HG03103 (cell line): ENCODE data around the gene NCOA5.
"Not testable (repeated sequence)": the region's sequence is repeated elsewhere in the genome, so short reads cannot be mapped to it uniquely, and the experiment has no call there.

ENCODE experiments used
- ATAC-seq: cut with Tn5 transposase; IDR thresholded peaks from one replicate; pipeline ENCODE4 v1.9.1; 2021; ENCODE audit warnings: low read depth; ENCODE audit not compliant: unreplicated experiment

NCOA5 gene

DNA sequence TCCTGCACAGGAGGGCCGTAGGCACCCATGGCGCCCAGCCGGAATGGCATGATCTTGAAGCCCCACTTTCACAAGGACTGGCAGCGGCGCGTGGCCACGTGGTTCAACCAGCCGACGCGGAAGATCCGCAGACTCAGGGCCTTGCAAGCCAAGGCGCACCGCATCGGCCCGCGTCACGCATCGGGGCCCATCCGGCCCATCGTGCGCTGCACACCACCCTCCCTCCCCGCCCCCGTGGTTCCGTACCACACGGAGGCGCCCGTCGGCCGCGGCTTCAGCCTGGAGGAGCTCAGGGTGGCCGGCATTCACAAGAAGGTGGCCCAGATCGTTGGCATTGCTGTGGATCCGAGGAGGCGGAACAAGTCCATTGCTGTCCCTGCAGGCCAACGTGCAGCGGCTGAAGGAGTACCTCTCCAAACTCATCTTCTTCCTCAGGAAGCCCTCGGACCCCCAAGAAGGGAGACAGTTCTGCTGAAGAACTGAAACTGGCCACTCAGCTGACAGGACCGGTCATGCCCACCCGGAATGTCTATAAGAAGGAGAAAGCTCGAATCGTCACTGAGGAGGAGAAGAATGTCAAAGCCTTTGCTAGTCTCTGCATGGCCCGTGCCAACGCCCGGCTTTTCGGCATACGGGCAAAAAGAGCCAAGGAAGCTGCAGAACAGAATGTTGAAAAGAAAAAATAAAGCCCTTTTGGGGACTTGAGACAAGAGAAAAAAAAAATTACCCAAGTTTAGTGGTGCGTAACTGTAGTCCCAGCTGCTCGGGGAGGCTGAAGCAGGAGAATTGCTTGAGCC lies 9.9 kb upstream of the NCOA5 start:
- ATAC-seq = no peak

DNA sequence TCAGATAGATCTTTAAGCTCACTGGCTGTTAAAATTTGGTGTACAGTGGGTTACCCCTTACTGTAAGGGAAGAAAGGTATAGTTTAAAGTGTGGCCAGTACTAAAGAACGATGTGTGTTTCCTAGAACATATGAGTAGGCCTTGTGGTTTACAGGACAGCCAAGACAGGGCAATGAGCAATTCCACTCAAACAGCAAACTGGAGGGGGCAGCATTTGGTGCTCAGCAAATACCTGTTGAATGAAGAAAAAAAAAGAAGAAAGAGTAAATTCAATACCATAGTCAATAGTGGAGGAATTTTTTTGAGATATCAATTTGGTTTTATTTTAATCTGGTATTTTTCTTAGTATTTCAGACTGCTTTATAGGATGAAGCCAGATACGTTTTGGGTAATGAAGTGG lies 3.8 kb upstream of the NCOA5 start:
- no peak for ATAC-seq

DNA sequence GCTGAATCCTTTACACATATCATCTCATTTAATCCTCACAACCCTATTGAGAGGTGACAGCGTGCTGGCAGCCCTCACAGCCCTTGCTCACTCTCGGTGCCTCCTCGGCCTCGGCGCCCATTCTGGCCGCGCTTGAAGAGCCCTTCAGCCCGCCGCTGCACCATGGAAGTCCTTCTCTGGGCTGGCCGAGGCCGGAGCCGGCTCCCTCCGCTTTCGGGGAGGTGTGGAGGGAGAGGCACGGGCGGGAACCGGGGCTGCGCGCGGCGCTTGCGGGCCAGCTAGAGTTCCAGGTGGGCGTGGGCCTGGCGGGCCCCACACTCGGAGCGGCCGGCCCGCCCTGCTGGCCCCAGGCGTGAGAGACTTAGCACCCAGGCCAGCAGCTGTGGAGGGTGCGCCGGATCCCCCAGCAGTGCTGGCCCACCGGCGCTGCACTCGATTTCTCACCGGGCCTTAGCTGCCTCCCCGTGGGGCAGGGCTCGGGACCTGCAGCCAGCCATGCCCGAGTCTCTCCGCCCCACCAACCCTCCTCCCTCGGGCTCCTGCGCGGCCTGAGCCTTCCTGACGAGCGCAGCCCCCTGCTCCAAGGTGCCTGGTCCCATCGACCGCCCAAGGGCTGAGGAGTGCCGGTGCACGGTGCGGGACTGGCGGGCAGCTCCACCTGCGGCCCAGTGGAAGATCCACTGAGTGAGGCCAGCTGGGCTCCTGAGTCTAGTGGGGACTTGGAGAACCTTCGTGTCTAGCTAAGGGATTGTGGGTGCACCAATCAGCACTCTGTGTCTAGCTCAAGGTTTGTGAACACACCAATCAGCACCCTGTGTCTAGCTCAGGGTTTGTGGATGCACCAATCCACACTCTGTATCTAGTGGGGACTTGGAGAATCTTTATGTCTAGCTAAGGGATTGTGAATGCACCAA lies 2.1 kb upstream of the NCOA5 start:
- ATAC-seq = not testable (repeated sequence)

DNA sequence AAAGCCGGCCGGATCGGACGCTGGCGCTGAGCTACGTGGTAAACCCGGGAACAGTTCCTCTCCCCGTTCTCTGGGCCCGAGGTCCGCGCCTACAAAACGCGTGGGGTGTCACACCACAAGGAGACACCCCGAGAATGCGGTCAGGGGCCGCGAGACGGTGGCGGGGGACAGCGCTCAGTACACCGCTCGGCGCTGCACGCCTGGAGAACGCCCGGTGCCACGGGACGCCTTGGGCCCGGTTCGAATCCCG lies 670 bp downstream of the NCOA5 start:
- peak; percentile 27 for ATAC-seq

DNA sequence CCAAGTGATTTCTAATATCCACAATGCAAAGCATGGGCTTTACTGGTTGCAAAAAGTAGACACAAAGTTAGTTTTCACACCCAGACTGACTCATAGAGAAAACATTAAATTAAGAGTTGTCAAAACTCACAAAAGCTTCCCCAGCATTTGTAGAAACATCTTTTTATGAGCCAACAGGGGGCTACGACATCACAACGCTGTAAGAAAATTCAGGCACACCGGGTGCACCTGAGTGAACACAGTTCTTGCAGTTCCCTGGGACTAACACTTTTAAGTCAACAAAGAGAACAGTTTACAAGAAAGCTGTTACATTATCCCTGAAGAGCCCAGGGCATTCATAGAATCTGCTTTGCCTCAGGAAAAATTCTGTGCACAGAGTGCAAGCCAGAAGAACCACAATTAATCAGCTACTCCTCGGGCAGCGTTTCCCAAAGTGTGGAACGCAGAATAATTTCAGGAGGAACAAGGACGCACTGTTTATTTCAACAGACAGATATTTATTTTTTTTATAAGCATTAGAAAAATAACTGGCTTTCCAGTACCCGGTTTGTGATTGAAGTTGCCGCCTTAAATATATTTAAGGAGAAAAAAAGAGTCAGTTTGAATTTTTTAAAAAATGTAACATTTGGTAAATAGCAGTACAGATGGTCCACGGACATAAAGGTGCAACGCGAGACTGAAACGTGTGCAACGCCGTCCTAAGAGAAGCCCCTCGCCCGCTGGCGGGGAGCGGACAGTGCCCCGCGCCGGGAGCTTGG lies 1.2 kb downstream of the NCOA5 start:
- no peak for ATAC-seq

DNA sequence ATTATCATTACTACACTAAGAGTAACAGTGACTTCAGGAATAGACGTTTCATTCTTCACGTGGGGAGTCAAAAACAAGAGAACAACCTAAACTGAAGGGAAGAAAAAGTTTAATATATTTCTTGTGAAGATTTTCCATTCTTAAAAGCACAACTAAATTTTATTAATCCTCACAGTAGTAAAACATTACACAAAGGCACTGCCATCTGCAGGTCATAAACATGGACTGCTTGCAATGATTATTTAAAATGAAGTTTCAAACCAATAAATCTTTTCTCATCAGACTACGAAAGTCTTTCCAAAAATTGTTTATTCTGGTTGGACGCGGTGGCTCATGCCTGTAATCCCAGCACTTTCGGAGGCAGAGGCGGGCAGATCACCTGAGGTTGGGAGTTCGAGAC lies 2.6 kb downstream of the NCOA5 start:
- ATAC-seq = no peak

DNA sequence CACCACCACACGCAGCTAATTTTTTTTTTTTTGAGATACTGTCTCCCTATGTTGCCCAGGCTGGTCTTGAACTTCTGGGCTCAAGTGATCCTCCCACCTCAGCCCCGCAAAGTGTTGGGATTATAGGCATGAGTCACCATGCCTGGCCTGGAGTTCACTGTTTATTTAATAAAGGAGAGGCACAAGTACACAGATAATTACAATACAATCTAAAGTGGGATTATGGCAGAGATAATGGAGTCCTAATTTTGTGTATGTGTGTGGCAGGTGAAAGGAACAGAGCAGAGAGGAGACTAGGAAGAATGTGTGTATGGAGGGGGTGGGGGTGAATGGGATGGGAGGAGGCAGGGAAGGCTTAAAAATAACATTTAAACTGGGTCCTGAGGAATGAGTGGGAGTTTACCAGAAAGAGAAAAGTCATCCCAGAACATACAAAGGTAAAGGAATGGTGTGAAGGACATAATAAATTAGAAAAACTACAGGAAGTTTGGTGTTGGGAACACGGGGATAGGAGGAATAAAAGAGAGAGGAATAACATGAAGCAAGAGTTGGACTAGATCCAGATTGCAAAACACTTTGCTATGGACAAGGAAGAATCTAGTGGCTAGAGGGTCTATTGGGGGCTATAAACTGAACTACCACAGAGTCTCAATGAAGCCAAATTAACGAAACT lies 4.4 kb downstream of the NCOA5 start:
- ATAC-seq = no peak

DNA sequence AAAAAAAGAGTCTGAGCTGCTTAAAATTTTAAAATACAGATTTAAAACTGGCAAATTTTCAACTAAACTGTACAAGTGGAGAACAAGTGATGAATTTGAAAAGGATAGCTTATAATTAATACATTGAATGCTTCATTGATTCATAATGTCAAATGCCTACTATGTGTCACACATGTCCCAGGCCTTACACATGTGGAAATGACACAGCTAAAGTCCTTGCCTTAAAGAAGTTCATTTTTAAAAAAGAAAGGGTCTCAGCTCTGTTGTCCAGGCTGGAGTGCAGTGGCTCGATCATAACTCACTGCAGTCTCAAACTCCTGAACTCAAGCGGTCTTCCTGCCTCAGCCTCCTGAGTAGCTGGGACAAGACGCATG lies 5.0 kb downstream of the NCOA5 start:
- no peak for ATAC-seq

DNA sequence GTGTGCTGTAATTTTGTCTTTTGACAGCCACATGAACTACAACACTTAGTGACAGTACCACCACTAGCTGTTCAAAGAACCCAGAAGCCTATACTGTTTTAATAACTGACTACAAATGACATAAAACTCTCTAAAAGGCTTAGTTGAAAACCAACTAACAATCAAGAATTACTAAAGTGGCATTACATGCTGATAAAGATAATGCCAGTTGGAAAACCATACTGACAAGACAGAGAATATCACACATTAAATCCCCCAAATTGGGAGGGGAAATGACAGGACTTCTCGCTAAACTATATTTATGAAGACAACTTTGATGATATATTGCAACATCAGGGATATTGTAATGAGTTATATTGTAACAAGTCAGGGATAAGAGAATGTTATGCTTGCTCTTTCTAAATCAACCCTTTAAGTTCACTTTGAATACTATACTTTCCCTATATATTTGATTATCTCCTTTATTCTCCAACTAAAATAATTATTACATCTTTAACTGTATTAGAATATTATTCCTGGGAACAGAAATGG lies 6.2 kb downstream of the NCOA5 start:
- no peak for ATAC-seq

DNA sequence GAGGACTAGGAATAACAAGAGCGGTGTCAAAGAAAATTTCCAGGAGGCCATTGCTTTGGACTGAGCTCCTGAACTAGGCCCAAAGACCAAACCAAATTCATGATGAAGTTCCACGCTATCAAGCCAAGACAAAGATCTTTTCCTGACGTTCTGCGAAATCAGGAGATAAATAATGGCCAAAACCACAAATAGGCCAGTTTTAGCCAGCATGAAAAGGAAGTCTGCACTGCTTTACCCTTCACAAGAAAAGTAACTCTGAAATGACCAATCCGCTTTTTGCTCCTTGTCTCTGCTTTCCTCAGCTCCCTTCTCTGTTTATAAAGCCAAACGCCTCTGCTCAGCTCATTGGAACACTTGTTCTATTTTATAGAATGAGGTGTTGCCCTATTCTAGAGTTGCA lies 6.7 kb downstream of the NCOA5 start:
- no peak for ATAC-seq

DNA sequence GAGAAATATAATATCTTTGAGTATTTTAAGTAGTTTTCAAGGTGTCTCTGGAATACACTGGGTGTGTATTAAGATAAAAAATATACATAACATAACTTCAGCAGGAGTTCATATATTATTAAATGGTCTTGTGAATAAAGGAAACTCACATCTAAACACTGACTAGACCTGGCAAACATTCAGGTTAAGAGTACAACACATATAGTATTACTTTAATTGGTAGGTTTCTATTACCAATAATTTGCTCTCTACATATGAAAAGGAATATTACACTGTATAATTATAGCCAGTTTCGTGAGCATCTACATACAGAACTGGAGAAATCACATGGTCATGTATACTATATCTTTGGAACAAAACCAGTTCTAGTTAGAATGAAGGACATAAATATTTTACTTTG lies 8.7 kb downstream of the NCOA5 start:
- no peak for ATAC-seq

DNA sequence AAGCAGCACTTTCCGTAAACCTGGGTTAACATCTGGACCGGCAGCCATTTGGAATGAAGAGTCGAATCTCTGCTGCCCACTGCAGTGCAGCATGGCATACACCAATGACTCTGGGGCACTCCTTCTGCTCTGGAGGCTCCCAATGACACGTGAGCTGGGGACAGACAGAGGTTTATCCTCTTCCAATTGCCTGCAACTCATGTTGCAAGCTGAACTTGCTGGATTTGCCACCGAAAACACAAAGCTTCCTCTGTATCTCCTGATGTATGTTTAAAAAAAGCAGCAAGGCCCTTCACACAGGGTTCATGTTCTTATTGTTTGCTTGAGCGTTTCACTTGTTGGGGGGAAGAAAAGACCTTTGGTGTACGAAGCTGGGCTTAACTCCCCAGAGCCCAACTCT lies 10.8 kb downstream of the NCOA5 start:
- ATAC-seq = no peak

DNA sequence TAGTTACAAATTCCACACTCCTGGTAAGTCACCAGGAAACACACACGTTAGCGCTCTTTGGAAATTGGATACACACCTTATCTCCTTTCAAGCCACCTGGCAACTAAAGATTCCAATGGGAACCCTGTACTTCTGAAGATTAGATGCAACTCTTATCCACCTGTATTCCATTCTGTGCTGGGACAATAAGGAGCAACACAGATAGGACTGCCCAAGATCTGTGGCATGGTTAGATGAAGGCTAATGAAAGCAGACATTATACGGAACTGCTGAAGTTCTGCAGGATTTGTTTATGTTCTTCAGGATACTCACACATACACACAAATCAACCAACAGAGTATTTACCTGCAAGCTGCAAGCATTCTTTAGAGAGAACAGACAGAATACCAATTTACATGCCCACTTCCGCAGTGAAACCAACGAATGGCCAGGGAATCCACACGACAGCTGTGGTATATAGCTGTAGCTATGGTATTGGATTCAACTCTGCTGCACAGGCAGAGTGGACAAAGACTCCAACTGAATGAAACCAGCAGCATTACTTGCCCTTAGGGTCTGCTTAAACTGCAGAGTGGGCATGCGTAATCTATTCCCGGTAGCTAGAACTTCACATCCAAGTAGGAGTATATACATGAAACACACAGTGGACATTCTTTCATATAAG lies 12.0 kb downstream of the NCOA5 start:
- ATAC-seq = no peak

DNA sequence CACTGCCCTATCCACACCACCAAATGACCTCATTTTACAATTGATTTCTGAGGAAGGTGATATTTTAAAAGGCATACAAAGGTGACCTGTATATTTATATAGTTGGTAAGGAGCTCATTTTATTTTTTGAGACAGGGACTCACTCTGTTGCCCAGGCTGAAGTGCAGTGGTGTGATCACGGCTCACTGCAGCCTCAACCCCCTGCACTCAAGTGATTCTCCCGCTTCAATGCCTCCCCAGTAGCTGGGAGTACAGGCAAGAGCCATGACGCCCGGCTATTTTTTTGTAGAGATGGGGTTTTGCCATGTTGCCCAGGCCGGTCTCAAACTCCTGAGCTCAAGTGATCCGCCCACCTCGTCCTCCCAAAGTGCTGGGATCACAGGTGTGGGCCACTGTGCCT lies 13.0 kb downstream of the NCOA5 start:
- ATAC-seq = no peak

DNA sequence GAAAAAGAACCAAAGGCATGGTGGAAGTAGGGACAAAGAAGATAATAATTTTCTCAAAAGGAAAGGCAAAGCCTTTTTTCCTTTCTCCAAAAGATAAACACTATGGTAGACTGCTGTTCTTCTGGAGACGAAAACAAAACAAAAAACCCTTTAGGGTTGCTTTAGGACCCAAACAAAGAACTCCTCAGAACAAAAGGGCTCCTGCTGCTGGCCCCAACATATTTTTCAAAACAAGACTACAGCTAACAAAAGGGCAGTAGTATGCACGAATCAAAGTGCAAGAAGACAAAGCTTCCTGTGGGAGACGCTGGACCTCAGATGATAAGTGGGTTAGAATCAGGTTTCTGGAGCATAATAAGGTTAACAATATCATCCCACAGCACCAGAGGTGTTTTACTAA lies 15.8 kb downstream of the NCOA5 start:
- no peak for ATAC-seq

DNA sequence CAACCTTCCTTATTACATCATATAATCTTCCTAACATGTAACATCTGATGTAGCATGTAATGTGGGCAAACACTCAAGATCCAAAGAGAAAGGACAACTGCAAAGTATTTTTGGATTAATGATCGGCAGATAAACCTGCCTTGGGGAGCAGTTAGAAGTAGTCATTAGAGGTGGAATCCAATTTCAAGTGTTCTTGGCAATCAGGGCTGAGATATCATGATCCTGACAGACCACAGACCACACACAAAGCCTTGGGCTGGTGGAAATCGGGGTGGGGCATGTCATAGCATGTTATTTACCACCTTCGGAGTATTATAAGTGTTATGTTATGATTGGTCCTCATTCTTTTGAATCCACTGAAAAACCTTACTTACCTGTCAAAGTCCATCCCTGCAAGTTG lies 16.3 kb downstream of the NCOA5 start:
- no peak for ATAC-seq

DNA sequence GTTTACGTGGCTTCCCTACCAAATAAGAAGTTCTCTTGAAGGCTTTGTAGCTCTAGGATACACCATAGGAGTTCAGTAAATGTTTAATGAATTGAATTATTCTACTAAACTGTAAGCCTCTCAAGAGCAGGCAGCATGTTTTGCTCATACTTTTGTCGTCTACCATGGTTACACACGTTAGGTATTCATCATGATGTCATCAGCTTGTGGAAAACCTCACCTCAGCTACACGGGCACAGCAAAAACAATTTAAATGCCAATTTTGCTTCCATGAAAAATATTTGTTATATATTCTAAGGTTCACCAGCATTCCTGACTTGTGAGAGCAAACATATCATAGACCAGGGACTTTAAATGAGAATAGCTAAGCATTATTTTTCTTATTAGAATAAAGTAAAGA lies 16.7 kb downstream of the NCOA5 start:
- no peak for ATAC-seq

DNA sequence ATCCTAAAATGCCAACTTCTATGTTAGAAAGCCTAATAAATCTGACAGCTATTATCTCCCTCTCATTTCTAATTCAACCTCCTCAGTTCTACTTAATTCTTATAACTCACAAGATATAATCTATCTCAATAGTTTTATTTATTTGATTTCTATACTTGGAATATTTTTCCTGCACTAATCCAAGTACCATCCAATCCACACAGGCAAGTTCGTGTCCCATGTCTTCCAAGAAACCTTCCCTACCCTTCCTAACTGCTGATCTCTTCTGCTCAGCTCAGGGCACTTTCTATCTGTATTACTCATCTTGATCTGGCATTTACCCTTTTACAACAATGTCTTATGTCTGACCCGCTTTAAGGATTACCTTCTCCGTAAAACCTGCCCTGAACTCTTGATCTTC lies 18.2 kb downstream of the NCOA5 start:
- ATAC-seq = no peak

DNA sequence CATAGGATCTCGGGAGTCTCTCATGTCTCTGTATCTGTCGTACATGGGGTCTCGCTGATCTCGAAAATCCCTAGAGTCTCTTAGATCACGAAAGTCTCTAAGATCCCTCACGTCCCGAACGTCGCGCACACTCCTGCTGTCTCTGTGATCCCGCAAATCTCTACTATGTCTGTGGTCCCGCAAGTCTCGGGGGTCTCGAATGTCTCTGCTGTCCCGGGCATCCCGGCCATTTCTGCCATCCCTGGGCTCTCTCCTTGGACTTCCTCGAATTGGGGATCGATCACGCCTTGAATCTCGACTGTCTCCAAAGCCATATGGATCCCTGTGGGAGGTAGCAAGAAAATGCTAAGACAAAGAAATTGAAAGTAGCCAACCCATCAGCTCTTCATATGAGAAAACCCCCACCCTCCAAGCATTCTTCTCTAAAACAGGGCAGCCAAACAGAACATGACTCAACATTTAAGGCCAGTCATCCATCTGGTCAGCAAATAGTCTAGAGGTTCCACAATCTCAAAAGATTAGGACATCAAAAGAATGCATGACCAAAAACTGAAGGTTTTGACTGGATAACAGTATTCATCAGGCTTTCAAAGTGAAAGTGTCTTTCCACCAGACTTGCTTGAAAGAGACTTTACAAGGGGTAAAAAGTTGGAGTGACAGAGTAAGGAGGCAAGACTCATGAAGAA lies 19.4 kb downstream of the NCOA5 start:
- no peak for ATAC-seq

DNA sequence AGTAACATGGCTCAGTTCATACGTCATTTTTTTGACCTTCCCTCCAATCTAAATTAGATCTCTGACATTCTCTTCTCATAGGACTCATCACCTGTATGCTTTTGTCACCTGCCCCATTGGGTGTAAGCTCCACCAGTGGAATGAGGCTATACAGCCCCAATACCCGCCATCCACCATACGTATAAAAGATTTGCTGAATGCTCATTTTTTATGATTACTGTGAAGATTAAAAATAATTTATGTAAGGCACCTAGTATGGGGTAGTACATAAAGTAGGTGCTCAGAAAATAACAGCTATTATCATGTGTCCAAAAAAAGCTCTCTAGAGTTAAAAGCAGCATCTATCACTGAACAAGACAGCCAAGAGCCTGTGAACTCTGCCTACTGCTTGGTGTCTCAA lies 24.1 kb downstream of the NCOA5 start:
- no peak for ATAC-seq
